ENCODE data around the gene KDM4B.

- TF ChIP-seq CTCF (IDR thresholded peaks at IDR 0.05; ENCODE audit: low read depth, low read length, poor library complexity, severe bottlenecking), result no peak
- TF ChIP-seq EZH2phosphoT487 (IDR thresholded peaks at IDR 0.05; ENCODE audit: borderline replicate concordance, low read length), result no peak
These were observed 419 bp downstream of the KDM4B start for GRCh38 chr19:4969292-4969771.
